GM04503 (cell line): Measurements from ENCODE around the gene DAGLB.
"Not testable (repeated sequence)": the region's sequence is repeated elsewhere in the genome, so short reads cannot be mapped to it uniquely, and the experiment has no call there.

Experiments
- DNase-seq: peaks from one replicate; pipeline ENCODE4 v3.0.0-alpha.2; 2012; ENCODE audit warnings: low read depth

The DAGLB gene

DNA sequence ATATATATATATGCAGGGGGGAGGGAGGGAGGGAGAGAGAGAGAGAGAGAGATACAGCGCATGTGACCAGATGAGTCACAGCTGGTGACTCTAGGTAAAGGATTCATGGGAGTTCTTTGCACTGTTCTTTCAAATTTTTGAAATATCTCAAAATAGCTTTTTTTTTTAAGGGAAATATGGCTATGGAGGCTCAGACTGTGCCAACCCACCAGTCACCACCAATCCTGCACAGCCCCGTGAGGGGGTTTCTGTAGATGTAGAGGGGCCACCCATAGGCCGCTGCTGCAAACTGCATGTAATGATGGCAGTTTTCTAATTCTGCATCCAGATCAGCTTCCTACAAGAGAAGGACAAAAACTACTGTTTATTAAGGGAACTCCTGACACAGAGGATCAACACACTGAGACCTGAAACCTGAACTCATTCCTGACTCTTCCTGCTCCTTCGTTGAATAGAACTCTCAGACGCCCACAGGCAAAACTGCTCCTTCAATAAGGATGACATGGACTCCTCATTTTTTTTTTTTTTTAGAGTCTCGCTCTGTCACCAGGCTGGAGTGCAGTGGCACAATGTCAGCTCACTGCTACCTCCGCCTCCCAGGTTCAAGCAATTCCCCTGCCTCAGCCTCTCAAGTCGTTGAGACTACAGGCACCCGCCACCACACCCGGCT is 17.3 kb downstream of the DAGLB start:
- DNase-seq = no peak

DNA sequence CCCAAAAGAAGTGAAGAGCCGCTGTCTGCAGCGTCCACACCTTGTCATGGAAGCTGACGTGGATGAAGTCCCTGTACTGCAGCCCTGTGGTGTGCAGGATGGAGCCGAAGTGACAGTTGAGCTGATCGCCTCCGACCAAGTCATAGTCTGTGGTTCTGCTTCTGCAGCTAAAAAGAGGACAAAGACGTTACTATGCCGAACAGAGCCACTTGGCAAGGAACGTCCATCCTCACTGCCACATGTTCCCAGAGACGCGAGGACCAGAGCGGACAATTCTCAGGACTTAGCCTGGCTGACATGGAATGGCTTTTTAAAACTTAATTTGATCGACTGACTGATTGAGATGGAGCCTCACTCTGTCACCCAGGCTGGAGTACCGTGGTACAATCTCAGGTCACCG is 21.8 kb downstream of the DAGLB start:
- no peak for DNase-seq

DNA sequence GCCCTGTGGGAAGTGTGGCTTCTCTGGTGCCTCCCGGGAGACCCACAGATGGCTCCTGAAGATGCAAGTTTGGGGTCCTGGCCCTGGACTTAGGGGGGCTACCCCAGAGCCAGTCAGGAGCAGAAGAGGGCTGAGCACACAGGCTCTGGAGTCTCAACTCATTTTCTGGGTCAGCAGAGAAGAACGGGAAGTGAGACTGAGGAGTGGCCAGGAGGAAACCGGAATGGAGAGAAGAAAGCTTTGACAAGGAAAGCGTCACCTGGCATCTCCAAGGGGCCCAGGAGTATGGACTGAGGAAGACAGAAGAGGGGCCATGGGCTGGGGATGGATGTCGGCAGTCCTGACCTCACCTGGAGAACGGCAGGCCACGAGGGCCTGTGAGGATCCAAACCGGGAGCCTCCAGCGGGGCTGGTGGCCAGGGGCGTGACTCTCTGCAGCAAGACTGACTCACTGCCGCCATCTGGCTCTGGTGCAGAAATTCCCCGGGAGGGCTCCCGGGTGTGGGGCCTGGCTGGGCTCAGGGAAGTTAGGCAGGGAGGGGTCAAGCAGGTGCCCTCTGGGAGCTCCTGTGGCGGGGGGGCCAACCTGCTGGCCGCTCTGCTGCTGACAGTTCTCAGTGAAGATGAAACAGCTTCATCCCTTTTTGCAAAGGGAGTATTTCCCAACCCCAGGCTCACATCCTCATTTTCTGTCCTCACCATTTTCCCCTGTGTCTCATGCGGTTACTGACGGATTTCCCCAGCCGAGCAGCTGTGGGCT is 23.6 kb downstream of the DAGLB start:
- DNase-seq = no peak

DNA sequence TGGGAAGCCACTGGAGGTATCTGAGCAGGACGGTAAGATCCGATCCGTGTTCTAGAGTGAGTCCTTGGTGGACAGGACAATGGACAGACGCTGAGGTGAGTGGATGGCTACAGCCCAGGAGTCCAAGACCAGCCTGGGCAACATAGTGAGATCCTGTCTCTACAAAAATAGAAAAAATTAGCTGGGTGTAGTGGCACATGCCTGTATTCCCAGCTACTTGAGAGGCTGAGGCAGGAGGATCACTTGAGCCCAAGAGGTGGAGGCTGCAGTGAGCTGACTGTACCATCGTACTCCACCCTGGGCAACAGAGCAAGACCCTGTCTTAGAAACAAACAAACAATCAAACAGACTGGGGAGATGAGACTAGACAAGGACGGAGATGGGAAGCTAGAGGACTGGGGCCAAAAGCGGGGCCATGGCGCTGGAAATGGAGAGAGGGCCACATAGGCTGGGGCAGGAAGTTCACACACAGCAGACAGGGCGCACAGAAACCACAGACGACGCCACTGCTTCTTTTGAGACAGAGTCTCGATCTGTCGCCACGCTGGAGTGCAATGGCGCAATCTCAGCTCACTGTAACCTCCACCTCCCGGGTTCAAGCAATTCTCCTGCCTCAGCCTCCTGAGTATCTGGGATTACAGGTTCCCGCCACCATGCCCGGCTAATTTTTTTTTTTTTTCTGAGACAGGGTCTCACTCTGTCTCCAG is 24.7 kb downstream of the DAGLB start:
- DNase-seq = no peak

DNA sequence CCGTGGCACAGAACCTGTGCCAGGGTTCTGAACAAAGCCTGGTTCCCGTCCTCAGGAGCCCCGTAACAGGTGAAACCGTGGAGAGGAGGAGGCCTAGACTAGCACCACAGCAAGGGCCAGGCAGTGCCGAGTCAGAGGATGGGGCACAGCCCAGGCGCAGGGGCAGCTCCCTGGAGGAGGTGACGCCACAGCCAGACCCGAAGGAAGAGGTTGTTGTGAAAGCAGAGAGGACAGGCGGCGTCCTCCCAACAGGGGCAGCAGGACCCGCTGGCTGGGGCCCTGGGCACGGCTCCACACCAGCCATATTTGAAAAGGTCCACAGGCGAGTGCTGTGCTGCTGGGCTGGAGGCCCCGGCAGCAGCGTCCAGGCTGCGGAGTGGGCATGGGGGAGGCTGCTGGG is 25.7 kb downstream of the DAGLB start:
- no peak for DNase-seq

DNA sequence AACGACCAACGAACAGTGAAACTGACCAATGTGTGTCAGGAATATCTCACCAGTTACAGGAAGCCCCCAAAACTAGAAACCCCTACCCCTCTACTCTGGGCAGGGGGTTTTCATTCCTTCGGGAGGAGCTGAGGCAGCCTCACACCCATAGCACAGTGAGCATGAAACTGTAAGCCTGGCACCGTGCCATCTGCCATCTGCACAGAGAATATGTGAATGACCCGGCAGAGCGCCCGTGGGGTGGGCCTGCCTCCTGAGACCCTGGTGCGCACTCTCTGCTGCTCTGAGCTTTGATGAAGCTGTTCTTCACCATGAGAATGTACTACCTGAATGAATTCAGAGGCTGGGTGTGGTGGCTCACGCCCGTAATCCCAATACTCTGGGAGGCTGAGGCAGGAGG is 27.1 kb downstream of the DAGLB start:
- no peak for DNase-seq

DNA sequence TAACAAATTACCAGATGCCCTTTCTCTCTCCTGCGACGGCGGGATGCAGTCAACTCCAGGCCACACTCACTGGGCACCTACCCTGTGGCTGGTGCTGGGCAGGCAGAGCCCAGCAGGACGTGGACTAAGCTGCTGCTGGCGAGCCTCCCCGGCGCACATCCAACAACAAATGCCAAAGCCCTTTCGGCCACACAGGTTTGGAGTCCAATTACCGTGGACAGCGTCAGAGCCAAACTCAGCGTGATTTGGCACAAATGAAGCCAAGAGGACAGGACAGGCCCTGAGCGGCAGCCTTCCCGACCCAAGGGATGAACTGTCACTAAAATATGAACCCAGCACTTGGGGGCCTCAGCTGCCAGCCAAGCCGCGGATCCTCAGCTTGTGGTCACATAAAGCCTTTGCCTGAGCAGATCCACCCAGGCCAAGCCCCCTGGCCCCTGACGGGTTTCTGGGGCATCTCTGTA is 28.4 kb downstream of the DAGLB start:
- no peak for DNase-seq

DNA sequence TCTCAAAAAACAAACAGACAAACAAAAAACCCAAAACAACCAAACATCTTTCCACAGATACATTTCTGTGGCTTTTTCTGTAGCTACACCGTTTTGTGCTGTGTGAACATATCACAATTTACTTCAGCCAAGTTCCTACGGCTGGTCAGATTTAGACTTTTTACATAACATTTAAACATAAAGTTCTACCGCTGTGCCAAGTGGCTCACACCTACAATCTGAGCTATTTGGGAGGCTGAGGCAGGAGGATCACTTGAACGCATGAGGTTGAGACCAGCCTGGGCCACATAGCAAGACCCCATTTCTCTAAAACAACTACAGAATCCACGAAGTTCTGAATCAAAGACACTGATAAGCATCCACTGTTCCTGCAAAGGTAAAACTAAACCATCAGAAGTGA is 30.3 kb downstream of the DAGLB start:
- DNase-seq = no peak

DNA sequence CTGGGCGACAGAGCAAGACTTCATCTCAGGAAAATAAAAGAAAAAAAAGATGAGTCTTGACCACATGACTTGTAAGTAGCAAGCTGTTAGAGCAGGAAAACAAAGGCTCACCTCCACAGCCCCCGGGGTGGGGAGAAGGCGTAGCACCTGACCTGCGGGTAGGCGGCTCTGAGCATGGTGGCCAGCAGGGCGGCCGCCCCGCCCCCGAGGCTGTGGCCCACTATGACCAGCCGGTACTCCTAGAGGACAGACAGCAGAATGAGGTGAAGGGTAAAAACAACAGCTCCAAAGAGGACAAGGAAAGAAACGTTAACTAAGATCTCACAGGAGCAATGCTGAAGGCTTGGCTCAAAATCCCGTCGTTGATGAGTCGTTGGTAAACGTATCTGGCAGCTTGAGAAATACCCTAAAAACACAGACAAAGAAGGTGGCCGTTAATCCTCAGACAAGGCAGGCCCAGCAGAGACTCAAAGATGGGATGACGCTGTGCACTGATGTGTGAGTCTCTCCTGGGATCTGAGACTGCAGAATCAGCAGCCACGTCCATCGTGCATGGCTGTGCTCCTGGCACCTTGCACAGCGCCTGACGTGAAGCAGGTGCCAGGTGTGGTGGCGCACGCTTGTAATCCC is 31.1 kb downstream of the DAGLB start:
- no peak for DNase-seq

DNA sequence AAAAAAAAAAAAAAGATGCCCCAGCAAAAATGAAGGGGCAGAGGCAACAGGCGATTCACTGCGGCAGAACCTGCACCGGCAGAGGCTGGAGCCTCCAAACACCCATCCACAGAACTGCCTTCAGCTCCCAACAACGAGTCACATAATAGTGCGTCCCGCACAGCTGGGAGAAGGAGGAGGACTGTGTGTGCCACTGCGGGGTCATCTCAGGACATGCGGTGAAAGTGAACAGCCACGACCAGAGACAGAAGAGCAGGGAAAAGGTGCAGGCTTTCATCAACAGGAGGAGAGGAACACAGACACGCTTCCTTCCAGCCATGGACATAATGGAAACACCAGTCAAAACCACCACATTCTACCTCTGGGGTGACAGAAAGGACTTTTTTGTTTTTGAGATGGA is 34.1 kb downstream of the DAGLB start:
- no peak for DNase-seq

DNA sequence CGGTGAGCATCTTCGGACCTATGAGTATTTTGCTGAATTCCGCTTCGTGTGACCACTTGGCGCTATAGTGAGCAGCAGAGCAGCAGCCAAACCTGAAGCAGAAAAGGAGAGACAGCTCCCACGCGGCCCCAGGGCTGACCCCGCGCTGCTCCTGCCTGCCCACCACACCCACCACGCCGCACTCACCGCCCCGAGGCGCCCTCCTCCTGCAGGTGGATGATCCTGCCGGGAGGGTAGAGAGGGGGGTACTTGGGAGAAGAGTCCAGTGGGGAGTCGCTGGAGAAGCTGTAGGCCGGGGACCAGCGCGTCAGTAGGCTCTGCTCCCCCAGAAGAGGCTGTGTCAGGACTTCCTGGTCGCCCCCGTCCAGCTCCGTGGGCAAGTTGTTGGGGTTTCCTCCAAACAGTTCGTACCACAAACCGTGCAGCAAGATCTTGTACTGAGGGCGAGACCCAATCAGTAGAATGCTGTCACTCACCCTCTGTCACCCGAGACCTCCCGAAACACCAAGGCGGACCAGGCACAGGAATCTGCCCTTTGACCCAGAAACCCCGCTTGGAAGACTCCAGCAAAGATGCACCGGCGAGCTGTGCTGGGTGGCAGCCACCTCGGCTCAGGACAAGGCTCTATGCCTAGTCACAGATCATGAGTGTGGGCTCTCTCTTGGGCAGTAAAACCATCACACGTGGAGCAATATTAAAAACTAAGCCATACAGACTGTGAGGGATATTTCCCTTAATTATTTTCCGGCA is 37.6 kb downstream of the DAGLB start:
- no peak for DNase-seq

DNA sequence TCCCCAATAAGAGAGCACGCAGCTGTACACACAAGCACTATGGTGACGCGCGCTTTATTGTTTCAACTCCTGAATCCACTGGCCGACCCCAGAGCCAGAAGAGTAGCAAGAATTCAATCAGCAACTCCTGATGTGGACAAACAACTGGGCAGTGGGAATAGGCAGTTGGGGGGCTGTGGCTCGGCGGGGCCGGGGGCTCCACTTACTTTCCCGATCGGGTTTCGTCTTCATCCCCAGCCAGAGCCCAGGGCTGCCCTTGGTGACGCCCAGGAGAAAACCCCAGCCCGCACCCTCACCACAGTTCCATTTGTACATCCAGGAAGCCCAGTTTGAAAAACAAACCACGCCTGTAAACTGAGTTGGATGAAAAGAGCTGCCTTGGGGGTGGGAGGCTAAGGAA is 38.7 kb downstream of the DAGLB start:
- DNase-seq = no peak

DNA sequence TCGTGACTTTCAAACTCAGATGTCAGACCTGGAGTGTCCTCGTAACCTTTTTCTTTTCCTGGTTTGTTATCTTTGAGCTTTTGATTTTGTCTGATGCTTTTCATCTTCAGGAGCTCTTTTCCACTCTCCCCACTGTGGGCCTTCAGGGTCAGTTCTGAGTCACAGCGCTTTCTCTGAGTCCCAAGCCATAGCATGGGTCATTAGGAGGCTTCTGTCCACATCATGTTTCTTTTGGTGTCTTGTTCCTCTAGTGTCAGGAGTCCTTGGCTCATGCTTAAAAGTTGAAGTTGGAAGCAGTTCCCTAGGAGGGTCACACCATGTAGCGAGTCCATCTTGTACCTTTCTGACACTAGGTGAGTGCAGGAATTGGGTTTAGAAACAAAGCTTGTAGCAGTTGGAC is 40.3 kb downstream of the DAGLB start:
- no peak for DNase-seq

DNA sequence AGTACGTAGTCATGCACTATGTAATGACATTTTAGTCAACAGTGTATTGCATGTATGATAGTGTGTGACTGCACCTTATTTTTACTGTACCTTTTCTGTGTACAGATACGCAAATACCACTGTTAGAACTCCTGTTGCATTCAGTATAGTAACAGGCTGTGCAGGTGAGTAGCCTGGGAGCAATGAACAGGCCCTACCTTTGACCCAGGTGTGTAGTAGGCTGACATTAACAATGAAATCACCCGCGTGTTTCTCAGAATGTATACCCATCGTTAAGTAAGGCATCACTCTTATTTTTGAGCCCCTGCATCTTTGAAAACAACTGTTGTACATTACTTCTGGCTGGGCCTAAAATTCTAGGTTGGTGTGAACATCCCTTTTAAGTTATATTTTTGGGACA is 41.6 kb downstream of the DAGLB start:
- DNase-seq = no peak

DNA sequence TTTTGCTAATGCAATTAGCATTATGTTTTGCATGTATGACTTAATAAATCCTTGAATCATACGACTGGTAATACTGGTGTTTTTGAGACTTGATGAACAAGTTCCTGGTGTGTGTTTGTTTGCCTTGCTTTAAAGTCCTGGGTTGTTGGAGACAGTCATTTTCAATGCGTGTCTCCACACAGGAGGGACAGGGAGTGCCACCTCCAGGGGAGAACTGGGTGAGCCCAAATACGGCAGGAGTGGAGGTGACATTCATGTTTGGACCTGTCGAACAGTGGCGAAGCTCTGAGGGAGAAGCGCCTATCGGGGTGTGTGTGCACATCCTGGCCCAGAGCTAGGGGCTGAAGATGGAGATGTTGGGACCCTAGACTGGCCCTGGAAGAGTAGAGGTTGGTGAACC is 43.8 kb downstream of the DAGLB start:
- no peak for DNase-seq

DNA sequence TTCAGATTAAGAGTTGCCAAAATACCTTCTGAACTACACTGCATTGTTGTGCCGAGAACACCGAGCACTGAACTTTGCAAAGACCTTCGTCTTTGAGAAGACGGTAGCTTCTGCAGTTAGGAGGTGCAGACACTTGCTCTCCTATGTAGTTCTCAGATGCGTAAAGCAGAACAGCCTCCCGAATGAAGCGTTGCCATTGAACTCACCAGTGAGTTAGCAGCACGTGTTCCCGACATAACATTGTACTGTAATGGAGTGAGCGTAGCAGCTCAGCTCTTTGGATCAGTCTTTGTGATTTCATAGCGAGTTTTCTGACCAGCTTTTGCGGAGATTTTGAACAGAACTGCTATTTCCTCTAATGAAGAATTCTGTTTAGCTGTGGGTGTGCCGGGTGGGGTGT is 45.0 kb downstream of the DAGLB start:
- no peak for DNase-seq

DNA sequence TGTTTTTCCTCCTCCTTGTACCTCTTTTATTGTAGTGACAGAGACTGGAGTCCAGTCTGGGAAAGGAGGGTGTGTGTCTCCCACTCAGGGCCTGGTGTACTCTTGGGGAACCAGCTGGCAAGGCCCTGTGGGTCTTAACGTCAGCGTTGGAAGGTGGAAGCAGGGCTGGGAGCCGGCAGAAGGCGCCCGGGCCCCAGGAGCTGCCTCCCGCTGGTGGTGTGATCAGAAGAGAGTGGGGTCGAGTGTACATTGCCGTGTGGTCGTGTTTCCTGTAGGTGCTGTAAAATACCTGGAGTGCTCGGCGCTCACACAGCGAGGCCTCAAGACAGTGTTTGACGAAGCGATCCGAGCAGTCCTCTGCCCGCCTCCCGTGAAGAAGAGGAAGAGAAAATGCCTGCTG is 45.7 kb downstream of the DAGLB start:
- no peak for DNase-seq

DNA sequence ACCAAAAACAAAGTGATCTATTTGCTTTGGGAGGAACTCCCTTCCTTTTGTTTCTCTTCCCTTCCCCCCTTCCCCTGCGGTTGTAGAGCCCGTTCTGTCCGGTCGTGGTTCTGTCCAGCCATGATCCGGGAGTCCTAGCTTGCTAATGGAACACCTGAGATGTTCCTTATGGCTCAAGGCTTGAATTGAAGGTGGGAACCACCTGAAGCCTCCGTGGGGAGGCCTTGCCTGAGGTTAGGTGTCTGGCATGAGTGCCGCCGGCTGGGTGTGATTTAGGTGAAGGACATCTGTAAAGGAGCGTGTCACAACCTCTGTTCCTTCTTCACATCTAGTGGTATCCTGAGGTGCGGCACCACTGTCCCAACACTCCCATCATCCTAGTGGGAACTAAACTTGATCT is 46.2 kb downstream of the DAGLB start:
- DNase-seq = no peak

DNA sequence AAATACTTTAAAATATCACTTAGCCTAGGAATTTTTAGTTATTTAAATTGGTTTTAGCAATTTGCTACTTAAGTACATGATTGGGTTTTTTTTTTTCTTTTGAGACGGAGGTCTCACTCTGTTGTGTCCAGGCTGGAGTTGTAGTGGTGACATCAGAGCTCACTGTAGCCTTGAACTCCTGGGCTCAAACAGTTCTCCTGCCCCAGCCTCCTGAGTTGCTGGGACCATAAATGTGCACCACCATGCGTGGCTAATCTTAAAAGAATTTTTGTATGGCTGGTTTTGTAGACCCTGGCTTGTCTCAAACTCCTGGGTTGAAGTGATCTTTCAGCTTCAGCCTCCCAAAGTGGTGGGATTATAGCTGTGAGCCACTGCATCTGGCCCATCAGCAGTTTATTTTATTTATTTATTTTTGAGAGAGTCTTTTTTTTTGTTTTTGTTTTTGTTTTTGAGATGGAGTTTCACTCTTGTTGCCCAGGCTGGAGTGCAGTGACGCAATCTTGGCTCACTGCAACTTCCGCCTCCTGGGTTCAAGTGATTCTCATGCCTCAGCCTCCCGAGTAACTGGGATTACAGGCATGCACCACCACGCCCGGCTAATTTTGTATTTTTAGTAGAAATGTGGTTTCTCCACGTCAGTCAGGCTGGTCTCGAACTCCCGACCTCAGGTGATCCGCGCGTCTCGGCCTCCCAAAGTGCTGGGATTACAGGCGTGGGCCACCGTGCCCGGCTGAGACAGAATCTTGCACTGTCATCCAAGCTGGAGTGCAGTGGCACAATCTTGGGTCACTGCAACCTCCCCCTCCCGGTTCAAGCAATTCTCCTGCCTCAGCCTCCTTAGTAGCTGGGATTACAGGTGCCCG is 47.3 kb downstream of the DAGLB start:
- DNase-seq = not testable (repeated sequence)

DNA sequence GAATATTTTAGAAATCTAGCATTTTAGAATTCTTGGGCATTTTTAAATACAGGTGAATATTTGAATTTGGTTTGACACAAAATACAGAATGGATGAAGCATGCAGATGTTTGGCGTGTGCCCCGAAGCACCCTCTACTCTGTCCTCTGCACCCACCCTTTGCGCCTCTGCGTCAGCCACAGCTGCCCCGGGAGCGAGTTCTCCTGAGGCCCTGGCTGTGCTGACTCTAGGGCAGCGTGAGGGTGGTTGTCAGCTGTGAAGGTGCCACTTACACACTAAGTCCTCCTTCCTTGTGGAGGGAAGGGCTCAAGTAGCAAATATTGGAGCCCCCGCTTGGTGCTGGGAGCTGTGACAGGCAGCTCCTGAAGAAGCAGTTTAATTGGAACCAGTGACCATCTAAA is 48.4 kb downstream of the DAGLB start:
- DNase-seq = no peak

DNA sequence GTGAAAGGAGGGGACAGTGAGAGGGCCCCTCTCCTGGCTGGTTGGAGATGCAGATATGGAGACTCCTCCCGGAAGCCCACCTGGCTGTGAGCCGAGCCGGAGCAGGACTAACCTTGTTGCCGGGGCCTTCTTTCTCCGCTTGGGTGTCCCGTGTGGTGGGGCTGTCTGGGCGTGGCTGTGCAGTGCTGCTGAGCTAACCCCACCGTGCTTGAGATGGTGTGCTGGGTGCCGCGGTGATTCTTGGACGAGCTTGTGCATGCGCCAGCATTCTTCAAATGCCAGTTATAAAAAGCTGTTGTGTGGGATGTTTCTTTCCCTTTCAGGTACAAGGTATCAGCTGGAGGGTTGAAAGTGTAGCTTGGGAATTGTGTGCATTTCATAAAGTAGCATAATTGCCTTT is 48.8 kb downstream of the DAGLB start:
- DNase-seq = no peak
